Fibroblast of the aortic adventitia (primary cell): Measurements from ENCODE around the gene RASAL2. TPM values are rescaled to one million over a fixed set of nuclear protein-coding genes. Genes with fewer than 3 reads are reported as not detected.
A peak's percentile ranks its signal among the peaks of the same experiment; 100 is the strongest.

Experiments used
- DNase-seq: peaks from one replicate; pipeline ENCODE4 v3.0.0-alpha.2; 2010; ENCODE audit warnings: low read depth
- H3K4me3 ChIP-seq: 2 replicates; pipeline ENCODE4 v1.5.1; 2011; ENCODE audit warnings: low read depth, mild to moderate bottlenecking, control low read depth, low read length, moderate library complexity
- CTCF ChIP-seq: IDR thresholded peaks from 2 replicates; pipeline ENCODE4 v1.5.1; 2011; ENCODE audit warnings: mild to moderate bottlenecking, low read length, control low read depth, inconsistent platforms; ENCODE audit not compliant: insufficient read depth
- total RNA-seq: library from RNA; depleted of rRNA; stranded (reverse); fragments of >200 nt; gene quantifications from 2 replicates; pipeline ENCODE4 v1.2.3, GENCODE V29; 2012; ENCODE audit warnings: low replicate concordance

Gene RASAL2
- total RNA-seq, 1 donor, result 30.5 TPM

DNA sequence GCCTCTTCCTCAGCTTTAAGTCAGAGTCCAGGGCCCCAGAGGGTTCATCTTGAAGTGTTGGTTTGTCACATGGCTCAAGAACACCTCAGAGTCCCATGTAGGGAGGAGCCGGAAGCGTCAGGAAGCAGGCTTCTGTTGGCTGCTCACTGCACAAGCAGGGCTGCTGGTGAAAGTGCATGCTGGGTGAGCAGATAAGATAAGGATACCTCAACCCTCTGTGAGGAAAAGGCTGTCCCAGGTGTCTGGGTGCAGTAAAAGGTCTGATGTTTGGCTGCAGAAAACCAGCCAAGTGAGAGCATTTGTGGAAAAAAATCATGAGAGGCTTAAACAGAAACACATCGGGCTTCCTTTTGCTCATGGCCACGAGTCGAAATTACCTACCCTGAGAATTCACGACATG lies 412.8 kb downstream of the RASAL2 start:
- DNase-seq, result no peak
- TF ChIP-seq CTCF, result no peak
- no peak overlapping the region for H3K4me3 ChIP-seq

DNA sequence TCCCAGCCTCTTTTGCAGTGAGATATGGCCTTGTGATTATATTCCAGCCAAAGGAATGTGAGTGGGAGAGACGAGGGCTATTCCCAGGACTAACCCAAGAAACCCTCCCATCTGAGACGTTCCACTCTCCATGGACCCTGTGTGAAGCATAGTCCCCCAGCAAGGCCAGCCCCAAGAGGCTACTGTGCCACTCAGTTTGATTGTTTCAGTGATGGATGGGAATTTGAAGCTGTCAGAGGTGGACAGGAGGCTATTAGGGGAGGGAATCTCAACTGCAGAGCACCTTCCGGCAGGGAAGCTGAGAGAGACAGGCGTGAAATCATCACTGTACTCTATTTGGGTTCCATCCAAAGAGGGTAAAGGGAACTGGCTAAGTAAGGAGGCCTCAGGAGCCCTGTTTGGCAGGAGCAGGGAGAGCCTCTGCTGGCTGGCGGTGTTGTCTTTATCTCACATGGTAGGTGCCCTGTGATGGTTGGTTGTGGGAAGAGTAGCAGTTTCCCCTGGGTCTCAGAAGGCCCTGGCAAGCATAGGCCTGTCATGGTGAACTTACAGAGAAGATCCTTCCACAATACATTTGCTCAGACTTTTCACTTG lies 415.6 kb downstream of the RASAL2 start:
- no peak for TF ChIP-seq CTCF
- no peak overlapping the region for H3K4me3 ChIP-seq
- no peak for DNase-seq

GRCh38 chr1:178510155-178510554 lies 416.3 kb downstream of the RASAL2 start:
- no peak overlapping the region for H3K4me3 ChIP-seq
- TF ChIP-seq CTCF, result no peak
- no peak for DNase-seq

GRCh38 chr1:178512566-178513277 lies 418.8 kb downstream of the RASAL2 start, which contains the start of gene TEX35:
TEX35 (plus strand) TSS chr1:178513109; CDS start chr1:178513189, 80 bp downstream.
- TF ChIP-seq CTCF, result no peak
- no peak for DNase-seq
- H3K4me3 ChIP-seq, result no peak within 1 kb of the TSS

GRCh38 chr1:178513278-178513983 lies 419.5 kb downstream of the RASAL2 start:
- peak; percentile 15 for TF ChIP-seq CTCF
- peak; percentile 48 for DNase-seq
- H3K4me3 ChIP-seq, result no peak overlapping the region

DNA sequence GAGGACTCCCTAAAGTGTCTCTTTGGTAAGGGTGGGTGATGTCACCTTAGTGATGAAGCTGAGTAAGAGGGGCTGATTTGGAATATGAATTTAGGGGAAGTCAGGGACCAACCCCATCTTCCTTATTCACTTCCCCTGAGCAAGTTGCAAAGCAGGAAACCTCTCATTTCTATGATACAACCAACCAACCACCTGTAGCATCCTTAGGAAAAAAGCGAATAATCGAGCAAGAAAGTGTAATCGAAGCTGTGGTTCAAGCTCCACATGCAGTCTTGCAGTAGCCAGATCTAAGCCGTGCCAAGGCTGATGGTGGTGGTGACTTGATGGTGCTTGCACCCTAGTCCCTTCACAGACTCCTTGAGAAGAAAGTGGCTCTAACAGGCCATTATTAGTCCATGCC lies 422.2 kb downstream of the RASAL2 start:
- no peak for TF ChIP-seq CTCF
- DNase-seq, result no peak
- H3K4me3 ChIP-seq, result no peak overlapping the region
